K562 (cell line): ENCODE results near the gene PPP1R13L. TPM values are rescaled to one million over a fixed set of nuclear protein-coding genes. Genes with fewer than 3 reads are reported as not detected.
A peak's percentile ranks its signal among the peaks of the same experiment; 100 is the strongest.

Experiments
- ARID4B ChIP-seq: sonication (generic); formaldehyde crosslinking; IDR thresholded peaks from 2 replicates; pipeline ENCODE4 v1.8.0; 2022; ENCODE audit warnings: mild to moderate bottlenecking, missing genetic modification reagents
- ATF4 ChIP-seq: fragments of 450-650 bp; formaldehyde crosslinking; IDR thresholded peaks from 2 replicates; pipeline ENCODE4 v1.4.0; 2022; ENCODE audit warnings: mild to moderate bottlenecking, moderate library complexity
- BCL6 ChIP-seq: fragments of 250-450 bp; sonication (Bioruptor Pico); IDR thresholded peaks from 2 replicates; pipeline ENCODE4 v1.4.0; 2020
- DNMT1 ChIP-seq: fragments of 450-650 bp; IDR thresholded peaks from 2 replicates; pipeline ENCODE4 v1.6.1; 2016; ENCODE audit warnings: antibody characterized with exemption, mild to moderate bottlenecking
- E4F1 ChIP-seq: fragments of 250-450 bp; sonication (Bioruptor Pico); IDR thresholded peaks from 2 replicates; pipeline ENCODE4 v1.5.0; 2021; ENCODE audit warnings: mild to moderate bottlenecking, borderline replicate concordance
- ETV5 ChIP-seq: sonication (generic); formaldehyde crosslinking; IDR thresholded peaks from 2 replicates; pipeline ENCODE4 v1.4.0; 2020; ENCODE audit warnings: low read depth, mild to moderate bottlenecking, missing genetic modification reagents
- EZH2 ChIP-seq: IDR thresholded peaks from 2 replicates; pipeline ENCODE4 v1.6.1; 2012; ENCODE audit warnings: low read depth, mild to moderate bottlenecking, inconsistent platforms, low read length, borderline replicate concordance
- FUS ChIP-seq: fragments of 200-400 bp; formaldehyde crosslinking; optimal IDR thresholded peaks from 2 replicates; pipeline ENCODE3; 2017; ENCODE audit warnings: low read depth, low read length
- GABPA ChIP-seq: fragments of 200-800 bp; sonication (Bioruptor generic); conservative IDR thresholded peaks from 2 replicates; pipeline ENCODE4 v1.6.1; 2016; ENCODE audit warnings: low read depth, missing genetic modification characterization, missing compliant biosample characterization
- GATA2 ChIP-seq: sonication (generic); formaldehyde crosslinking; IDR thresholded peaks from 2 replicates; pipeline ENCODE4 v1.4.0; 2020; ENCODE audit warnings: mild to moderate bottlenecking, missing genetic modification reagents
- HNRNPL ChIP-seq: fragments of 200-400 bp; formaldehyde crosslinking; IDR thresholded peaks from 2 replicates; pipeline ENCODE4 v1.6.1; 2017; ENCODE audit warnings: low read depth, mild to moderate bottlenecking, low read length
- MBD2 ChIP-seq: sonication (generic); IDR thresholded peaks from 2 replicates; pipeline ENCODE4 v1.6.1; 2016; ENCODE audit warnings: low read depth, borderline replicate concordance
- RBM25 ChIP-seq: fragments of 200-400 bp; formaldehyde crosslinking; IDR thresholded peaks from 2 replicates; pipeline ENCODE4 v1.6.1; 2018; ENCODE audit warnings: low read length, low read depth, moderate library complexity; ENCODE audit not compliant: severe bottlenecking
- TAF9B ChIP-seq: fragments of 450-650 bp; IDR thresholded peaks from 2 replicates; pipeline ENCODE4 v1.6.1; 2018; ENCODE audit warnings: mild to moderate bottlenecking; ENCODE audit not compliant: partially characterized antibody
- TEAD4 ChIP-seq, 2 experiments: sonication (generic) in 1 of 2; formaldehyde crosslinking in 1 of 2; IDR thresholded peaks; 2 replicates each; pipeline versions ENCODE4 v1.6.1 to v1.8.0; 2012 to 2022; ENCODE audit warnings: borderline replicate concordance in 1 of 2, inconsistent platforms in 1 of 2, low read length in 1 of 2, mild to moderate bottlenecking in 1 of 2, missing genetic modification reagents in 1 of 2
- ZC3H4 ChIP-seq: sonication (generic); formaldehyde crosslinking; IDR thresholded peaks from 2 replicates; pipeline ENCODE4 v1.9.0; 2021; ENCODE audit warnings: missing genetic modification reagents, borderline replicate concordance
- ZNF324 ChIP-seq: fragments of 250-450 bp; sonication (Bioruptor Pico); IDR thresholded peaks from 2 replicates; pipeline ENCODE4 v1.4.0; 2020; ENCODE audit warnings: mild to moderate bottlenecking
- ZNF511 ChIP-seq: sonication (generic); formaldehyde crosslinking; IDR thresholded peaks from 2 replicates; pipeline ENCODE4 v1.8.0; 2022; ENCODE audit warnings: mild to moderate bottlenecking, missing genetic modification reagents
- ZNF695 ChIP-seq: fragments of 450-650 bp; formaldehyde crosslinking; IDR thresholded peaks from 2 replicates; pipeline ENCODE4 v1.4.0; 2020; ENCODE audit warnings: mild to moderate bottlenecking, moderate library complexity
- polyA plus RNA-seq, 8 experiments: library from polyadenylated mRNA; depleted of rRNA in 4 of 8; stranded (reverse) in 5 of 8; unstranded in 3 of 8; fragments of >200 nt; fragmentation: Nextera tagmentation in 2 of 8; fragmentation: Illumina TruSeq in 1 of 8; extraction: Ambion mirVana in 2 of 8; extraction: Trizol in 1 of 8; gene quantifications; 2 replicates each; pipeline versions ENCODE4 v1.2.1 to v1.2.3, GENCODE V29; 2011 to 2014; ENCODE audit warnings: inconsistent platforms in 1 of 8, missing spikeins in 1 of 8
- total RNA-seq, 7 experiments: library from RNA; depleted of rRNA in 6 of 7; stranded (reverse); fragments of >200 nt in 6 of 7; fragmentation: Illumina TruSeq in 2 of 7; extraction: Trizol in 2 of 7; gene quantifications; 2 replicates each; pipeline versions ENCODE4 v1.2.1 to v1.2.3, GENCODE V29; 2011 to 2021; ENCODE audit warnings: low replicate concordance in 1 of 7

The PPP1R13L gene
- total and polyA plus RNA-seq, 9 of the 15 experiments (the other 6 are each of a cell fraction or from before 2014, with no cell fraction given): 0.32 to 6.7 (median 2.0) TPM

- no peak for TF ChIP-seq ARID4B
- peak; percentile 39 for TF ChIP-seq TAF9B
- TF ChIP-seq ZNF324: no peak
- TF ChIP-seq GATA2 (CRISPR knock-in tag): no peak
- no peak for TF ChIP-seq EZH2
- no peak for TF ChIP-seq HNRNPL
- TF ChIP-seq FUS: no peak
- TF ChIP-seq DNMT1: peak; percentile 83; the same call in 1 of the 2 replicates
- no peak for TF ChIP-seq ZNF695
- TF ChIP-seq ZC3H4: no peak
- TF ChIP-seq GABPA (tag): peak; percentile 51; the same call in 1 of the 2 replicates
- TF ChIP-seq ETV5 (CRISPR knock-in tag): peak; percentile 99
- TF ChIP-seq E4F1 (CRISPR knock-in tag): no peak
- no peak for TF ChIP-seq ZNF511
- TF ChIP-seq ATF4 (CRISPR knock-in tag): no peak
- TF ChIP-seq BCL6 (CRISPR knock-in tag): no peak
- peak; percentile 27; the same call in 1 of the 2 replicates for TF ChIP-seq MBD2
- peak; percentile 62 for TF ChIP-seq RBM25
- peak; percentile 6; the same call in 1 of the 2 replicates for TF ChIP-seq TEAD4 (IDR thresholded peaks at IDR 0.05; ENCODE audit: low read length)
- TF ChIP-seq TEAD4 (CRISPR knock-in tag; IDR thresholded peaks at IDR 0.05; ENCODE audit: borderline replicate concordance): no peak
These were observed 19.6 kb upstream of the PPP1R13L start (continued) for GRCh38 chr19:45424191-45425058.
